Stimulated activated CD4-positive, alpha-beta T cell treated with anti-CD3 and anti-CD28 coated beads, Interleukin-15, amount 100 ng/mL, for 1 hour (primary cell): ENCODE measurements around the gene NYAP2.

Source experiments
- DNase-seq, 2 donors: peaks; one replicate each; pipeline ENCODE4 v3.0.0-alpha.2; 2020; ENCODE audit warnings: low read depth in 1 of 2, low spot score in 1 of 2

Gene NYAP2

GRCh38 chr2:225428360-225428759, 28.9 kb downstream of the NYAP2 start:
- DNase-seq: no peak

GRCh38 chr2:225429717-225430116, 30.2 kb downstream of the NYAP2 start:
- no peak for DNase-seq

DNA sequence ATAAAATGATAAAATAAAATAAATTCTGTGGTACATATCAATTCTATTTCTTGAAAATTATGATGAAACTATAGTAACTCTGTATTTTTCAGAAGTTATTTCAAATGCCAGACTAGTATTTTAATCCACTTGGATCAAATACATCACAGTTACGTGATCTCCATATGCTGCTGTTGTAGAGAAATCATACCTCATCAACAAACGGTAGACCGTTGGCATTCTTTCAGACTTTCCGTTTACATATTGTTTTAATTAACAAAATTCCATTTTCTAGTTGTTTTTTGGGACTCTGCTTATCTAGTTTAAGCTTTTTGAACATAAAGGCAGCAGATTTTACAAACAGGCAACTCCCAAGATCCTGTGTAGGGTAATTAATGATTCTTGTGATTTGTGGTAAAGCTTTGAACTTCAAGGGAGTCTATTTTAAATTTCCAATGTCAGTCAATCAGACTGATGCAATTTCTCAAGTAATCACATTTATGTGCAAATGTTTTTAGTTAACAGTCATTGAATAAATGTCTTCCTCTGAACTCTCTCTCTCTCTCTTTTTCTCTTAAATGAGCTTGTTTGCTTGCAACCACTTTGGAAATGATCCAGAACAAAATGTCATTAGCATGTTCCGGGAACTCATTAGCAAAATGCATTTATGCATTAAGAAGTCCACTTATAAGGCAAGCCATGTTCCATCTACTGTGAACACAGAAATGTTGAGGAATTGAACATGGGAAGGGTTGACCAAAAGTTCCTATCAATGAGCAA, 31.8 kb downstream of the NYAP2 start:
- no peak for DNase-seq

GRCh38 chr2:225434014-225434413, 34.5 kb downstream of the NYAP2 start:
- no peak for DNase-seq

- no peak for DNase-seq
Measured at GRCh38 chr2:225437319-225437718, 37.8 kb downstream of the NYAP2 start.

DNA sequence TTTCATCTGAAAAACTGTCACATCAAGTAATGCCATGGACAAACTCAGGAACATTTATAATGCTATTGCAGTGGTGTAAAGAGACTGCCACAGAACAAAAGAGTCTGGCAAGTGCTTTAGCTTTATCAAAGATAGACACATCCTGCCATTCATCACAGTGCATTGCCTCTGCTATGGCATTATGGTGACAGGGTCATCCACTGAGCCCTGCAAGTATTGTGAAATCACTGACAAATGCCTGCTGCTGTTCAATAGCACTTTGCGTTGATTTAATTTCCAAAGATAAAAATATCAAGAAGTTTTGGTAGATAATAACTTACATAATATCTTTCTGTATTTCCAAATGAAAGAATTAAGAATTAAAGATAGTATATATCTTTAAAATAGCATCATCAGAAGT, 38.7 kb downstream of the NYAP2 start:
- no peak for DNase-seq

DNA sequence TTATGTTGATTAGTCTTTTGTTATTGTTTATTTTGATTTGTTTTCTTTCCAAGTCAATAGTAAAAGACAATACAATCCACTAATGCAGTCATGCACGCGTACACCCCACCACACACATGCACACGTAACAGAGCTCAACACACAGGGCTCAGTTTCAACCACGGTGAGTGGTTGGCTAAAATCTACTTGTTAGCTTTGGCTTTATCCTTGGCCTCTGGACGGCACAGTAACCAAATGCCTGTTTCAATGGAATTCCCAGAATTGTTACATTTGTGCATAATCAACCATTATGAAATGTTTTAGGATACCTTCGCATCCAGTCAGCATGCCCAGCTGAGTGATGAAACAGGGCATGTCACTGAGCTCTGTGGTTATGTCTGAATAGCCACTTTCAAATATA, 53.2 kb downstream of the NYAP2 start:
- DNase-seq: no peak

- no peak for DNase-seq
Measured at GRCh38 chr2:225454412-225454811, 54.9 kb downstream of the NYAP2 start.

DNA sequence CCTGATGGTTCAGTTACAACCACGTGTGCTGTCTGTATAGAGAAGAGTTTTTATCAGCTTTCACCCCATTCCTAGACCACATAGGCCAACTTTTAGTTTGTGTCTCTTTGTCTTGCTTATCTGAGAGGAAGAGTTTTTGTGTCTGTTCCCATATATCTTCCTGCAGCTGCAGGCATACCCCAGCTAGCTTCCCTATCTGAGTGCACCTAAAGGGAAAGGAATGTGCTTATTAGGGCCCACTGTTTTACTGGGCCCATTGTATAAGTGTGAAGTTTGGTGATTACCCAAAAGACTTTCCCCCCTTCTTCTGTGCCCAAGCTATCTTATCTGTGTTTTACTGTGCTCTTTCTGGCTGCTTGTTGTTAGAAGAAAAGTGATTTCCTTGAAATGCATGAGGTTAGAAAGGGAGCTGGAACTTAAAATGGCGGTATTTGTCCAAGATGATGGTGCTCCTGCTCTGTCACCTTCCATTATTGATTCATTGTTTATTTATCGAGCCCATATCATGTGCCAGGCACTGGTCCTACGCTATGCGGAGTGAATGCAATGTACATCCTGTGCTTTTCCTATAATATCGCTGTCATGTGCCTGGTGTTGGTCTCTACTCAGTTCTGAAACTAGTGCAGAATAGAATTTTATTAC, 57.2 kb downstream of the NYAP2 start:
- no peak for DNase-seq

DNA sequence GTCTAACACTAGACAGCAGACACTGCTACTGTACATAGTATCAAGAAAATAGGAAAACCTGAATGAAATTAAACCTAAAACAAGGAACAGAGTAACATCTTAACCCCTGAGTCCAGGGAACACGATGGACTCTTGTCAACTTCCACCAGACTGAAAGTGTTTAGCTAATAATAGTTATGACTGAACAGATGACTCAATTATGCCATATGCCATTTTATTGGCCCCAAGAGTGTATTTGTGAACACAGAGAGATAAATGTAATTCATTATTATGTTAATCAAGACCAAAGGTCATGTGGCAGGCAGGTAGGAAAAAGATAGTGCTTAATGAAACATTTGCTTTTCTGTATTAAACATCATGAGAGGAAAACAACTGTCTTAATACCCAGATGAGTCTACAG, 58.0 kb downstream of the NYAP2 start:
- no peak for DNase-seq

GRCh38 chr2:225458431-225459117, 59.1 kb downstream of the NYAP2 start:
- DNase-seq: no peak

- DNase-seq: no peak
Measured at GRCh38 chr2:225462417-225462816, 62.9 kb downstream of the NYAP2 start.

GRCh38 chr2:225462945-225463344, 63.4 kb downstream of the NYAP2 start:
- no peak for DNase-seq

GRCh38 chr2:225463449-225463848, 63.9 kb downstream of the NYAP2 start:
- no peak for DNase-seq

- DNase-seq: no peak
Measured at GRCh38 chr2:225464346-225465025, 65.0 kb downstream of the NYAP2 start.

GRCh38 chr2:225465827-225466226, 66.3 kb downstream of the NYAP2 start:
- no peak for DNase-seq

DNA sequence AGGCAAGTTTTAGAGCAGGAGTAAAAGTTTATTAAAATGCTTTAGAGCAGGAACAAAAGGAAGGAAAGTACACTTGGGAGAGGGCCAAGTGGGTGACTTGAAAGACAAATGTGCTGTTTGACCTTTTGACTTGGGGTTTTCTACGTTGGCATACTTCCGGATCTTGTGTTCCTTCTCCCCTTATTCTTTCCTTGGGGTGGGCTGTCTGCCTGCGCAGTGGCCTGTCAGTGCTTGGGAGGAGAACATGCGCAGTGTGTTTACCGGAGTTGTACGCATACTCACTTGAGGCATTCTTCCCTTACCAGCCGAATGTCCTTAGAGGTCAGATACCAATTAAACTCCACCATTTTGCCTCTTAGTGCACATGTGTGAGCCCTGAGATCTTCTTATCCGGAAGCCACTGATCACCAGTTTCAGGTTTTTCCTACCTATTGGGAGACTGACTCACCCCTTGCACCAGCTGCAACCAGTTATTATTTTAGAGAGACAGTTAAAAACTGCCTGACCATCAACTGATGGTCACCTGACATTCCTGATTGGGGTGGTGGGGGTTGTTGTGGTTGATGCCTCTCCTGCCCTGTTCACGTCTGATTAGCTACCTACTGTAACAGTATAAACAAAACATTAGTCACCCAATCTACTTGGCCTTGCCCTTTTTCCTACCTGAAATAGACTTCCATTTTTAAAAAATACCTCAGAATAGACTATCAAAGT, 67.5 kb downstream of the NYAP2 start:
- DNase-seq: no peak

DNA sequence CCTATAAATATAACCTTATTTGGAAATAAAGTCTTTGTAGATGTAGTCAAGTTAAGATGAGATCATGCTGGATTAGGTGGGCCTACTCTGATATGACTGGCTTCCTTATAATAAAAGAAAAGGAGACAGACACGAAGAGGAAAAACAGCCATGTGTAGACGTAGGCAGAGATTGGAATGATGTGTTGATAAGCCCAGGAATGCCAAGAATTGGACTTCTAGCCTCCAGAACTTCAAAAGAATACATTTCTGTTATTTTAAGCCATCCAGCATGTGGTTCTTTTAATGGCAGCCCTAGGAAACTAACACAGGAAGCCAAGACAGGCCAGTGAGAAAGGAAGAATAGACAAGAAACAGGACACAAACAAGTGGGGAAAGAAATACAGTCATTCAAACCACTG, 68.6 kb downstream of the NYAP2 start:
- DNase-seq: no peak

GRCh38 chr2:225471039-225471438, 71.5 kb downstream of the NYAP2 start:
- no peak for DNase-seq

- no peak for DNase-seq
Measured at GRCh38 chr2:225471482-225471881, 72.0 kb downstream of the NYAP2 start.

GRCh38 chr2:225472161-225472560, 72.7 kb downstream of the NYAP2 start:
- no peak for DNase-seq
